ENCODE data around the gene ZNF350.

DNA sequence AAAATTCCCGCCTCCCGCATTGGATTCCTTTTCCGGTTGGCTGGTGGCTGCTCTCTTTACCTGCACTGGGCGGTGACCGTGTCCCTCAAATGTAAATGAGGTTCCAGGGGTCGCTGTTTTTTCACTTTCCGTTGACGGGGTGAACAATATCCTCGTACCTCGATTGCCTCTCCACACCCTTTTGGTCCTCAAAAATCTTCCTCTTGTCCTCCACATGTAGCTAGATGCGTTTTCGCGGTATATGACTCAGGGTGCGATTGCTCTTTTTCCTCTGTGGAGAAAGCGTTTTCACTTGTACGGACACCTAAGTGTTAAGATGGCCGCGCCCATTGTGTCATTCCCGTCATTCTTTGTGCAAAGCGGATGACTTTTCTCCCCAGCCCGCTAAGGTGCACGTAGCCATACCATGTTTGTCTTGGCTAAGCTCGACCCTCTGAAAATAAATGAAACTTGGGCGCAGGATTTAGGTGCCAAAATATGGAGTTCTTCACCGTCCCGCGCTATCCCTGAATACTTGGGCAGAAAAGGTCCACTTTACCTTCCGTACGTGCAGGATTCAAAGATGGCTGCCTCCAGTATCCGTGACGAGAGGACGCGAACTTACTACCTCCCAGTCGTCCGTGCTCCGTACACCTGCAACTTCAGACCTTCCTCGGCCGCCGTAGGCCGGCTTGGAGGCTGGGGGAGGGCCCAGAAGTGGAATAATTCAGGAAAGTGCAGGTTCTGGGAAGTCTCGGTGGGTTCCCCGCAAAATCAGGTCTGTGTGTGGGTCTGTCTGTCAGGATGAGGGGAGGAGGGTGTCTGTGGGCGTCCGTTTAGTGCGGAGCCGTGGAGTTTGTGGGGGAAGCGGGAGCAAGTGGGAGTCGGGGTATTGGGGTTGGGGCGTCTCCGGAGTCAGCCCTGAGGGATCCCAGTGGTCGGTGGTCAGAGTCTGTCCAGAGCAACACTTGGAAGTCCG lies 59.6 kb downstream of the ZNF350 start, which contains the start of gene ZNF613:
- TF ChIP-seq, protein P1, sequence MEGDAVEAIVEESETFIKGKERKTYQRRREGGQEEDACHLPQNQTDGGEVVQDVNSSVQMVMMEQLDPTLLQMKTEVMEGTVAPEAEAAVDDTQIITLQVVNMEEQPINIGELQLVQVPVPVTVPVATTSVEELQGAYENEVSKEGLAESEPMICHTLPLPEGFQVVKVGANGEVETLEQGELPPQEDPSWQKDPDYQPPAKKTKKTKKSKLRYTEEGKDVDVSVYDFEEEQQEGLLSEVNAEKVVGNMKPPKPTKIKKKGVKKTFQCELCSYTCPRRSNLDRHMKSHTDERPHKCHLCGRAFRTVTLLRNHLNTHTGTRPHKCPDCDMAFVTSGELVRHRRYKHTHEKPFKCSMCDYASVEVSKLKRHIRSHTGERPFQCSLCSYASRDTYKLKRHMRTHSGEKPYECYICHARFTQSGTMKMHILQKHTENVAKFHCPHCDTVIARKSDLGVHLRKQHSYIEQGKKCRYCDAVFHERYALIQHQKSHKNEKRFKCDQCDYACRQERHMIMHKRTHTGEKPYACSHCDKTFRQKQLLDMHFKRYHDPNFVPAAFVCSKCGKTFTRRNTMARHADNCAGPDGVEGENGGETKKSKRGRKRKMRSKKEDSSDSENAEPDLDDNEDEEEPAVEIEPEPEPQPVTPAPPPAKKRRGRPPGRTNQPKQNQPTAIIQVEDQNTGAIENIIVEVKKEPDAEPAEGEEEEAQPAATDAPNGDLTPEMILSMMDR (IDR thresholded peaks at IDR 0.05; ENCODE audit: borderline replicate concordance, extremely low read depth, low read length, poor library complexity, severe bottlenecking), result peak; percentile 21
- TF ChIP-seq EZH2 (IDR thresholded peaks at IDR 0.05; ENCODE audit: borderline replicate concordance, low read depth, low read length, severe bottlenecking), result no peak

Data from DND-41 (cell line).